ENCODE measurements around the gene COL9A2. TPM values are rescaled to one million over a fixed set of nuclear protein-coding genes. Genes with fewer than 3 reads are reported as not detected.

The COL9A2 gene
- total RNA-seq, 4 donors from 2014 or later: 5.4 to 43.0 (median 14.6) TPM

GRCh38 chr1:40265298-40265697 lies 51.8 kb downstream of the COL9A2 start:
- in situ Hi-C loops (cut with MboI; ENCODE audit: low pct_ligation_motif_present in 1 of 4, low pct_unique_long_range_greater_than_20kb in 1 of 4, low sequenced_read_pairs in 3 of 4) (no loop called here), intact Hi-C loops (cut with DNase I; ENCODE audit: low total_unique reads) (no loop called here)
- peaks cover 0 to 55% (median 24%) of the 10 kb centered on the region in 4 donors for H3K36me3 ChIP-seq
- no peak for DNase-seq
- H3K9me3 ChIP-seq: no peaks in the 10 kb centered on the region
- H3K4me1 ChIP-seq: peaks cover 0 to 4% (median 2%) of the 10 kb centered on the region in 4 donors
- no peaks in the 10 kb centered on the region for H3K27me3 ChIP-seq
- H3K27ac ChIP-seq: no peak overlapping the region
- TF ChIP-seq POLR2A (IDR thresholded peaks at IDR 0.05) (no peak), CTCF (IDR thresholded peaks at IDR 0.05) (no peak), EP300 (IDR thresholded peaks at IDR 0.05; ENCODE audit: low read depth) (no peak), POLR2AphosphoS5 (IDR thresholded peaks at IDR 0.05) (no peak)
- H3K4me3 ChIP-seq: no peak overlapping the region

- TF ChIP-seq POLR2AphosphoS5 (IDR thresholded peaks at IDR 0.05) (no peak), EP300 (IDR thresholded peaks at IDR 0.05; ENCODE audit: low read depth) (no peak), POLR2A (IDR thresholded peaks at IDR 0.05) (no peak), CTCF (IDR thresholded peaks at IDR 0.05) (no peak)
- Histone ChIP-seq H3K4me3 (no peak overlapping the region), H3K27me3 (no peaks in the 10 kb centered on the region), H3K27ac (no peak overlapping the region), H3K9me3 (no peaks in the 10 kb centered on the region), H3K36me3 (peaks cover 0 to 45% (median 20%) of the 10 kb centered on the region in 4 donors), H3K4me1 (peaks cover 0 to 9% (median 4%) of the 10 kb centered on the region in 4 donors)
- WGBS, 2 donors (ENCODE audit: low coverage in 1 of 2): 80 to 95% methylated on average over 2 to 3 of the region's 3 CpGs
- intact Hi-C loops (cut with DNase I; ENCODE audit: low total_unique reads) (no loop called here), in situ Hi-C loops (cut with MboI; ENCODE audit: low pct_ligation_motif_present in 1 of 4, low pct_unique_long_range_greater_than_20kb in 1 of 4, low sequenced_read_pairs in 3 of 4) (no loop called here)
- DNase-seq: no peak
Observed at GRCh38 chr1:40264354-40264781, 52.7 kb downstream of the COL9A2 start.

GRCh38 chr1:40258445-40258769 lies 58.7 kb downstream of the COL9A2 start:
- no peak for DNase-seq
- in situ Hi-C loops (cut with MboI; ENCODE audit: low pct_ligation_motif_present in 1 of 4, low pct_unique_long_range_greater_than_20kb in 1 of 4, low sequenced_read_pairs in 3 of 4): no loop called here
- 0% methylated on average over 6 of the region's 10 CpGs; no CpG with 5 or more reads in 1 of the 2 donors for WGBS, 2 donors (ENCODE audit: low coverage in 1 of 2)

GRCh38 chr1:40257688-40258444 lies 59.2 kb downstream of the COL9A2 start, which contains the start of gene ZMPSTE24:
Gene ZMPSTE24, plus strand, starts transcription at chr1:40258236. Its CDS starts 36 bp downstream, at chr1:40258272.
- Histone ChIP-seq H3K9me3 (no peaks in the 10 kb centered on the region), H3K27ac (peak within 1 kb of the TSS; percentile 91 to 96 (median 96)), H3K27me3 (no peaks in the 10 kb centered on the region), H3K4me3 (peak within 1 kb of the TSS; percentile 49 to 87 (median 73)), H3K4me1 (peaks cover 6 to 31% (median 22%) of the 10 kb centered on the region in 4 donors), H3K36me3 (peaks cover 0 to 22% (median 10%) of the 10 kb centered on the region in 4 donors)
- peak; percentile 96 for DNase-seq
- in situ Hi-C loops (cut with MboI; ENCODE audit: low pct_ligation_motif_present in 1 of 4, low pct_unique_long_range_greater_than_20kb in 1 of 4, low sequenced_read_pairs in 3 of 4): no loop called here
- TF ChIP-seq POLR2AphosphoS5 (IDR thresholded peaks at IDR 0.05) (peak; percentile 52 to 69 (median 63)), POLR2A (IDR thresholded peaks at IDR 0.05) (peak; percentile 63), EP300 (IDR thresholded peaks at IDR 0.05; ENCODE audit: low read depth) (no peak), CTCF (IDR thresholded peaks at IDR 0.05) (peak in 1 of 5 experiments; percentile 5)
- 0% methylated on average over 5 to 48 of the region's 48 CpGs for WGBS, 2 donors (ENCODE audit: low coverage in 1 of 2)
- intact Hi-C loops (cut with DNase I; ENCODE audit: low total_unique reads): no loop called here

More at GRCh38 chr1:40258445-40258769, 58.7 kb downstream of the COL9A2 start:
- Histone ChIP-seq H3K36me3 (peaks cover 0 to 26% (median 12%) of the 10 kb centered on the region in 4 donors), H3K27me3 (no peaks in the 10 kb centered on the region), H3K27ac (peak overlapping the region; percentile 91 to 96 (median 96)), H3K4me1 (peaks cover 9 to 32% (median 23%) of the 10 kb centered on the region in 4 donors), H3K9me3 (no peaks in the 10 kb centered on the region), H3K4me3 (peak overlapping the region; percentile 44 to 87 (median 73))
- intact Hi-C loops (cut with DNase I; ENCODE audit: low total_unique reads): no loop called here
- no peak for TF ChIP-seq POLR2AphosphoS5 (IDR thresholded peaks at IDR 0.05)
